Natural killer cell treated with Interleukin-12 subunit alpha and Interleukin-12 subunit beta and Interleukin-15 and Interleukin-18, amount 100 ng/mL, for 72 hours (primary cell): ENCODE data around the gene RWDD1. TPM values are rescaled to one million over a fixed set of nuclear protein-coding genes. Genes with fewer than 3 reads are reported as not detected.

ENCODE experiments used
- ATAC-seq, 2 donors: fragments of 150-1000 bp; cut with Tn5 transposase in 1 of 2; sonication (Bioruptor Pico), chemical (Tn5 transposase) in 1 of 2; 2 replicates each; pipeline ENCODE4 v1.10.0; 2021
- DNase-seq: peaks from one replicate; pipeline ENCODE4 v3.0.0; 2022; ENCODE audit warnings: low spot score
- H3K27ac Mint-ChIP-seq, 2 donors: 1 replicate in 1 of 2; 2 replicates in 1 of 2; pipeline ENCODE4 v1.8.0; 2022; ENCODE audit warnings: mixed read lengths in 2 of 2, mild to moderate bottlenecking in 1 of 2, moderate library complexity in 1 of 2
- H3K27me3 Mint-ChIP-seq, 2 donors: 1 replicate in 1 of 2; 2 replicates in 1 of 2; pipeline ENCODE4 v1.8.0; 2022; ENCODE audit warnings: mixed read lengths in 2 of 2
- H3K36me3 Mint-ChIP-seq: one replicate; pipeline ENCODE4 v1.8.0; 2022; ENCODE audit warnings: mixed read lengths
- H3K4me1 Mint-ChIP-seq, 2 donors: 1 replicate in 1 of 2; 2 replicates in 1 of 2; pipeline ENCODE4 v1.8.0; 2022; ENCODE audit warnings: low read depth in 2 of 2, mixed read lengths in 2 of 2, mild to moderate bottlenecking in 1 of 2
- H3K4me3 Mint-ChIP-seq: one replicate; pipeline ENCODE4 v1.8.0; 2022; ENCODE audit warnings: mixed read lengths
- H3K9me3 Mint-ChIP-seq: 2 replicates; pipeline ENCODE4 v1.8.0; 2022; ENCODE audit warnings: mixed read lengths
- total RNA-seq, 2 donors: library from RNA; stranded (reverse); gene quantifications; one replicate each; pipeline ENCODE4 v1.2.3, GENCODE V29; 2022

The RWDD1 gene
- 10 to 100 TPM; 36.5 to 36.8 TPM for total RNA-seq

DNA sequence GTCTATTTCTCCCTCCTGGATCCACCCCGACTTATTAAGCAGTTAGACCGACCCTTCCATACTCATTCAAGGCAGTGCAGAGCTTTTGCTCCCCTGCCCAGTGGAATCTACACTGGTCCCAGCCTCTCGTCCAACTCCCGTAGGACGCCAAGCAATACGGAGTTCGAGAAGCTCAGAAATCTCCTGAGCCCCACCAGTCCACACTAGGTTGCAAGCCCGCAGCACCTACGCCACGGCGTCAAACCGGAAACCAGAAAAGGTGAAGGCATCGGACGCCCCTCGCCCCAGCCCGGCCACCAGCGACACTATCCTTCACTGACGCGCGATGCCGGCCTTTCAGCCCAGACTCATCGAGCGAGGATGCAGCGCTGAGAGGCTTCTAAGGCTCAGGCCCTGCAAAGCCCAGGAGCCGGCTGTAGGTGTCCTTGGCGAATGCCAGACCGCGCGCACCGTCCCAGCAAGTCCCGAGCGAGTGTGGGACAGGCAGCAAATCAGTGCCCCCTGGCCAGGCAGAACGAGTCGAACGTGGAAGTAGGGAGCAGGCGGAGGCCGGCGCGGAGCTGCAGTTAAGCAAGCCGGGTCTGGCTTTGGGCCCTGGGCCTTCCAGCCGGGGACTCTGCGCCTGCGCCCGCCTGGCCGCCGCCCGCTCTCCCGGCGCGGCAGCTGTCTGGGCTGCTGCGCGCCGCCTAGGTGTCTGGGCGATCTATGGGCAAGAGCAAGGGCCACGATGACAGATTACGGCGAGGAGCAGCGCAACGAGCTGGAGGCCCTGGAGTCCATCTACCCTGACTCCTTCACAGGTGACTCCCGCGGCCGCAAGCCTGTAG, at the start of gene RWDD1:
RWDD1 (plus strand) TSS at position 649 of the 827 bp plus-strand sequence; CDS start at position 728, 79 bp downstream.
- H3K4me1 Mint-ChIP-seq: peaks cover 27 to 47% of the 10 kb centered on the region in 2 donors
- peaks cover 0 to 4% of the 10 kb centered on the region in 2 donors for H3K27me3 Mint-ChIP-seq
- ATAC-seq (peak; percentile 98 to 99), DNase-seq (peak; percentile 99)
- H3K9me3 Mint-ChIP-seq: no peaks in the 10 kb centered on the region
- peak within 1 kb of the TSS; percentile 97 to 100 for H3K27ac Mint-ChIP-seq
- H3K36me3 Mint-ChIP-seq: peaks cover 5% of the 10 kb centered on the region
- H3K4me3 Mint-ChIP-seq: peak within 1 kb of the TSS; percentile 100

DNA sequence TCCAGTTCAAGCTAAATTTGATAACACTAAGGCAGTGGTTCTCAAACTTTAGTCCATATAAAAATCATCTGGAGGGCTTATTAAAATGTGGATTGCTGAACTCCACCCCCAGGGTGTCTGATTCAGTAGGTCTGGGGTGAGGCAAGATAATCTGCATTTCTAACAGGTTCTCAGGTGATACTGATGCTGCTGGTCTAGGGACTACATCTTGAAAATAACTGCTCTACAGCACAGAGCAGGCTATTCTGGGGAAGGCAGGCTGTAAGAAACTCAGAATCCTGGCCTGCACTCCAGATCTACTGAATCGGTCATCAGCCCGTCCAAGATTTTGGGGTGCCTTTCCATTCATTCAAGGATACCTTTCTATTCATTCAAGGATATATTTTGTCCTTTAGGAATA, 48.4 kb upstream of the RWDD1 start:
- Mint-ChIP-seq H3K4me3 (no peak overlapping the region), H3K9me3 (no peaks in the 10 kb centered on the region), H3K36me3 (no peaks in the 10 kb centered on the region), H3K4me1 (no peaks in the 10 kb centered on the region), H3K27me3 (peaks cover 0 to 5% of the 10 kb centered on the region in 2 donors), H3K27ac (no peak overlapping the region)
- DNase-seq: no peak
- no peak for ATAC-seq

DNA sequence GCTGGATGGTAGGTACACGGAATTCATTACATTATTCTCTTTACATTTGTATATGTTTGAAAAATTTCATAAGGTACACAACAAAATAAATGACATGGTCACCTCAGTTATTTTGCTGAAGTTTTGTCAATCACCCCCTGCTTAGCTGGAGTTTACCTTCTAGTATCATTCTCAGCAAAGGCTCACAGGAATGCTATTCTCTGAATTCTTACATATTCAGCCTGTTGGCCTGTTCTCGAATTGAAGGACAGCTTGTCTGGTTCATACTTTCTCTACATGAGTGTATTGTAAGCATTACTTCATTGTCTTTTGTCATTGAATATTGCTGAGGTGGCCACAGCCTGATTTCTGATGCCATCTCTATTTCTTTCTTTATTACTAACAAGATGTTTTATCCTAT, 47.1 kb upstream of the RWDD1 start:
- DNase-seq (no peak), ATAC-seq (no peak)
- Mint-ChIP-seq H3K27ac (no peak overlapping the region), H3K4me1 (no peaks in the 10 kb centered on the region), H3K9me3 (no peaks in the 10 kb centered on the region), H3K27me3 (peaks cover 2 to 8% of the 10 kb centered on the region in 2 donors), H3K4me3 (no peak overlapping the region), H3K36me3 (no peaks in the 10 kb centered on the region)

- Mint-ChIP-seq H3K36me3 (no peaks in the 10 kb centered on the region), H3K4me3 (no peak overlapping the region), H3K4me1 (peaks cover 3 to 5% of the 10 kb centered on the region in 2 donors), H3K27me3 (peaks cover 19 to 22% of the 10 kb centered on the region in 2 donors), H3K9me3 (no peaks in the 10 kb centered on the region), H3K27ac (no peak overlapping the region)
- no peak for DNase-seq
- ATAC-seq: no peak
Measured at GRCh38 chr6:116528133-116528532, 43.2 kb upstream of the RWDD1 start.

GRCh38 chr6:116528780-116529179, 42.5 kb upstream of the RWDD1 start:
- no peak for ATAC-seq
- no peaks in the 10 kb centered on the region for H3K36me3 Mint-ChIP-seq
- no peak for DNase-seq
- peaks cover 3 to 5% of the 10 kb centered on the region in 2 donors for H3K4me1 Mint-ChIP-seq
- no peaks in the 10 kb centered on the region for H3K9me3 Mint-ChIP-seq
- H3K4me3 Mint-ChIP-seq: no peak overlapping the region
- H3K27me3 Mint-ChIP-seq: peaks cover 22 to 28% of the 10 kb centered on the region in 2 donors
- no peak overlapping the region for H3K27ac Mint-ChIP-seq

- Mint-ChIP-seq H3K4me1 (peaks cover 3 to 5% of the 10 kb centered on the region in 2 donors), H3K27me3 (peaks cover 27 to 29% of the 10 kb centered on the region in 2 donors), H3K27ac (no peak overlapping the region), H3K9me3 (no peaks in the 10 kb centered on the region), H3K4me3 (no peak overlapping the region), H3K36me3 (no peaks in the 10 kb centered on the region)
- ATAC-seq: no peak
- DNase-seq: no peak
Measured at GRCh38 chr6:116529466-116530290, 41.6 kb upstream of the RWDD1 start.

GRCh38 chr6:116530436-116530835, 40.9 kb upstream of the RWDD1 start:
- H3K4me3 Mint-ChIP-seq: no peak overlapping the region
- no peak overlapping the region for H3K27ac Mint-ChIP-seq
- ATAC-seq (no peak), DNase-seq (no peak)
- H3K9me3 Mint-ChIP-seq: no peaks in the 10 kb centered on the region
- H3K36me3 Mint-ChIP-seq: no peaks in the 10 kb centered on the region
- H3K27me3 Mint-ChIP-seq: peaks cover 27 to 29% of the 10 kb centered on the region in 2 donors
- H3K4me1 Mint-ChIP-seq: peaks cover 3 to 5% of the 10 kb centered on the region in 2 donors

DNA sequence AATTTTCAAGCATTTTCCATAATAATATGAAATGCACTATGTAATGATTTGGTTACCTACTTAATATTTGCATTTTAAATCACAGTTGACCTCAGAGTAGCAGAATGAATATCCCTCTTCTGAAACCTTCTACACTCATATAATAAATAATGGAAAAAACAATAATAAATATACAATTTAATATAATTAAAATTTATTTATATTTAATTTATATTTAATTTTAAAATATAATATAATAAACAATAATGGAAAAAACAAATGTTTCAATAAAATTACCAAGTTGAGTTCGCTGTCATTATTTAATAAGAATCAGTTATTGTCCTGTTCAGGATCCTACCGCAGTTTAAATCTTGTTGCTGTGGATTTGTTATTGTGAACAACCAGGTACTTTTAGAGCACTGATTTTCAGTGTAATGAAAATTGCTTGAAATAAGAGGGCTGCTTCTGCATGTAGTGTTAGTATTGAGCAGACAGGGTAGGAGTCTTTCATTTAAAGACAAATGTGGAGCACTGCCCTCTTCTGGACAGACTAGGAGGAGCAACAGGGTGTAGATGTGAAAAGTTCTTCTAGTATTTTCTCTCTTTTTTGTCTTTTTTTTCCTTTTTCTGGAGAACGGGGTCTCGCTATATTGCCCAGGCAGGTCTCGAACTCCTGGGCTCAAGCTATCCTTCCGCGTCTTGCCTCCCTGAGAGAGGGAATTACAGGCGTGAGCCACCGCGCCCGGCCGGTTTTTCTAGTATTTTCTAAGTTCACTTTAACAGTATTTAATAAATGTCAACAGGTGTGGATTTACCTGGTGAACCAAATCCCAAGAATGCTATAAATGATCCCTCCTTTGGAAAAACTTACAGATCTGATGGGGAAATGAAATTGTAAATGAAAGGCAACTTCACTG, 39.4 kb upstream of the RWDD1 start:
- DNase-seq: no peak
- Mint-ChIP-seq H3K9me3 (no peaks in the 10 kb centered on the region), H3K4me3 (no peak overlapping the region), H3K27ac (no peak overlapping the region), H3K4me1 (peaks cover 5 to 8% of the 10 kb centered on the region in 2 donors), H3K27me3 (peaks cover 27 to 29% of the 10 kb centered on the region in 2 donors), H3K36me3 (no peaks in the 10 kb centered on the region)
- ATAC-seq: peak; percentile 79 to 88

- Mint-ChIP-seq H3K27me3 (peaks cover 27 to 29% of the 10 kb centered on the region in 2 donors), H3K36me3 (no peaks in the 10 kb centered on the region), H3K4me3 (no peak overlapping the region), H3K9me3 (no peaks in the 10 kb centered on the region), H3K27ac (no peak overlapping the region), H3K4me1 (peaks cover 5 to 8% of the 10 kb centered on the region in 2 donors)
- DNase-seq: no peak
- no peak for ATAC-seq
Measured at GRCh38 chr6:116533233-116533957, 37.9 kb upstream of the RWDD1 start.

DNA sequence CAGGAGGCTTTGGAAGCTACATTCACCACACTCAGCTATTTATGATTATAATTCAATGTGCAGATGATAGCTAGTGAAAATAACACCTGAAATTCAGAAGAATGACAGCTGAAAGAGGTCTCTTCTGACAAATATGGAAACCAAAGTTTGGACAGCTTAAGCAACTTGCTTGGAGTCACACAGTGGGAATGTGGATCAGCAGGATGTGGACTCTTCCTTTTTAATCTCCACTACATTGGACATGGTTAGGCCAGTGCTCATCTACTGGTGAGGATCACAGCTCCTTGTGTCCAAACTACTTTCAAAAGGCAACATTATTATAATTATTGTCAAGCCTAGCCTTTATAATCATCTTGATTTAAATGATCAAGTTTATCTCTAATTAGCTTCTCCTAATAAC, 36.2 kb upstream of the RWDD1 start:
- ATAC-seq: no peak
- no peak overlapping the region for H3K4me3 Mint-ChIP-seq
- peaks cover 21 to 26% of the 10 kb centered on the region in 2 donors for H3K27me3 Mint-ChIP-seq
- no peaks in the 10 kb centered on the region for H3K9me3 Mint-ChIP-seq
- H3K27ac Mint-ChIP-seq: no peak overlapping the region
- H3K4me1 Mint-ChIP-seq: peaks cover 5 to 8% of the 10 kb centered on the region in 2 donors
- no peaks in the 10 kb centered on the region for H3K36me3 Mint-ChIP-seq
- DNase-seq: no peak

GRCh38 chr6:116536216-116536621, 35.1 kb upstream of the RWDD1 start:
- H3K4me3 Mint-ChIP-seq: no peak overlapping the region
- ATAC-seq: no peak

GRCh38 chr6:116542426-116542825, 28.9 kb upstream of the RWDD1 start:
- DNase-seq (no peak), ATAC-seq (no peak)
- Mint-ChIP-seq H3K9me3 (no peaks in the 10 kb centered on the region), H3K4me1 (no peaks in the 10 kb centered on the region), H3K4me3 (no peak overlapping the region), H3K27me3 (peaks cover 40 to 60% of the 10 kb centered on the region in 2 donors), H3K36me3 (no peaks in the 10 kb centered on the region), H3K27ac (no peak overlapping the region)

More at GRCh38 chr6:116536216-116536621, 35.1 kb upstream of the RWDD1 start:
- DNase-seq: no peak
- H3K4me1 Mint-ChIP-seq: peaks cover 2 to 5% of the 10 kb centered on the region in 2 donors
- no peaks in the 10 kb centered on the region for H3K9me3 Mint-ChIP-seq
- H3K27ac Mint-ChIP-seq: no peak overlapping the region
- peaks cover 30 to 31% of the 10 kb centered on the region in 2 donors for H3K27me3 Mint-ChIP-seq
- H3K36me3 Mint-ChIP-seq: no peaks in the 10 kb centered on the region

GRCh38 chr6:116543149-116543548, 28.2 kb upstream of the RWDD1 start:
- no peak overlapping the region for H3K4me3 Mint-ChIP-seq
- peaks cover 43 to 65% of the 10 kb centered on the region in 2 donors for H3K27me3 Mint-ChIP-seq
- no peaks in the 10 kb centered on the region for H3K4me1 Mint-ChIP-seq
- no peaks in the 10 kb centered on the region for H3K9me3 Mint-ChIP-seq
- no peak overlapping the region for H3K27ac Mint-ChIP-seq
- ATAC-seq: no peak
- no peak for DNase-seq
- no peaks in the 10 kb centered on the region for H3K36me3 Mint-ChIP-seq
